T-cell (primary cell): ENCODE data around the gene RNF212. TPM values are rescaled to one million over a fixed set of nuclear protein-coding genes. Genes with fewer than 3 reads are reported as not detected.
A peak's percentile ranks its signal among the peaks of the same experiment; 100 is the strongest.

ENCODE experiments used
- ATAC-seq, 4 experiments: fragments of 200-7000 bp in 3 of 4; fragments of 150-1000 bp in 1 of 4; cut with Tn5 transposase; replicated peaks in 1 of 4; 1 replicate in 3 of 4; 2 replicates in 1 of 4; pipeline ENCODE4 v1.10.0; 2021; ENCODE audit warnings: moderate library complexity in 3 of 4, mild to moderate bottlenecking in 2 of 4, moderate number of reproducible peaks in 1 of 4
- CTCF ChIA-PET, 2 donors: fragments of 300-600 bp; sonication (Branson Sonifier 250); formaldehyde crosslinking; loops; one replicate each; lab custom pipeline; 2022; ENCODE audit warnings: antibody characterized with exemption in 2 of 2; lab: Charles Lee
- POLR2A ChIA-PET, 2 donors: fragments of 300-600 bp; sonication (Branson Sonifier 250); formaldehyde crosslinking; loops; one replicate each; lab custom pipeline; 2022; ENCODE audit warnings: antibody characterized with exemption in 2 of 2; lab: Charles Lee
- DNase-seq, 35 experiments: peaks; one replicate each; pipeline versions ENCODE4 v3.0.0 to v3.0.0-alpha.2; 2013 to 2023
- H3K27ac ChIP-seq: one replicate; pipeline ENCODE4 v1.5.1; 2013; ENCODE audit warnings: low read length
- H3K27me3 ChIP-seq, 2 experiments: replicated peaks in 1 of 2; 1 replicate in 1 of 2; 2 replicates in 1 of 2; pipeline versions ENCODE4 v1.6.1 to v1.7.0; 2013; ENCODE audit warnings: low read length in 1 of 2, mixed read lengths in 1 of 2; ENCODE audit not compliant: control insufficient read depth in 2 of 2, insufficient read depth in 2 of 2; ENCODE audit errors: extremely low read depth in 1 of 2
- H3K36me3 ChIP-seq, 2 donors: 1 replicate in 1 of 2; 2 replicates in 1 of 2; pipeline versions ENCODE4 v1.6.1 to v1.7.0; 2013; ENCODE audit warnings: low read length in 1 of 2; ENCODE audit not compliant: control insufficient read depth in 2 of 2, insufficient read depth in 1 of 2; ENCODE audit errors: extremely low read depth in 1 of 2
- H3K4me1 ChIP-seq, 2 experiments: 1 replicate in 1 of 2; 2 replicates in 1 of 2; pipeline versions ENCODE4 v1.6.1 to v1.7.0; 2013; ENCODE audit warnings: low read length in 2 of 2, mixed read lengths in 1 of 2; ENCODE audit not compliant: insufficient read depth in 2 of 2, control insufficient read depth in 1 of 2; ENCODE audit errors: extremely low read depth in 1 of 2
- H3K4me3 ChIP-seq, 2 donors: 1 replicate in 1 of 2; 2 replicates in 1 of 2; pipeline versions ENCODE4 v1.5.1 to v1.7.0; 2013; ENCODE audit warnings: mild to moderate bottlenecking in 2 of 2, low read length in 1 of 2, moderate library complexity in 1 of 2; ENCODE audit not compliant: control insufficient read depth in 1 of 2; ENCODE audit errors: extremely low read depth in 1 of 2
- H3K9me3 ChIP-seq: 2 replicates; pipeline ENCODE4 v1.7.0; 2013
- H3K27ac Mint-ChIP-seq, 2 donors: one replicate each; pipeline ENCODE4 v1.8.0; 2020 to 2021; ENCODE audit warnings: mild to moderate bottlenecking in 2 of 2, mixed read lengths in 2 of 2
- H3K27me3 Mint-ChIP-seq, 2 donors: one replicate each; pipeline ENCODE4 v1.8.0; 2021 to 2022; ENCODE audit warnings: mixed read lengths in 2 of 2
- H3K36me3 Mint-ChIP-seq: one replicate; pipeline ENCODE4 v1.8.0; 2021; ENCODE audit warnings: mixed read lengths
- H3K4me1 Mint-ChIP-seq, 3 donors: one replicate each; pipeline ENCODE4 v1.8.0; 2020 to 2022; ENCODE audit warnings: mixed read lengths in 3 of 3, mild to moderate bottlenecking in 1 of 3
- H3K4me3 Mint-ChIP-seq, 3 donors: one replicate each; pipeline ENCODE4 v1.8.0; 2020 to 2022; ENCODE audit warnings: mild to moderate bottlenecking in 3 of 3, mixed read lengths in 3 of 3, moderate library complexity in 3 of 3
- H3K9me3 Mint-ChIP-seq, 3 donors: one replicate each; pipeline ENCODE4 v1.8.0; 2020 to 2022; ENCODE audit warnings: mixed read lengths in 3 of 3
- WGBS: methylation state at CpG from one replicate; pipeline ENCODE4 v1.1.5; 2013; ENCODE audit warnings: missing lambda C conversion rate; ENCODE audit not compliant: insufficient coverage; 5-methylcytosine and 5-hydroxymethylcytosine counted together
- total RNA-seq, 35 experiments: library from RNA in 6 of 35; stranded (reverse) in 6 of 35; fragments of 120-200 nt in 1 of 35; gene quantifications; one replicate each; pipeline versions ENCODE4 v1.2.1 to v1.2.4 and lab custom pipeline; 2013 to 2026

The RNF212 gene
- total RNA-seq, 5 donors from 2014 or later (not counting 1 experiment from before 2014, with no cell fraction given), result 3.0 to 5.3 (median 3.9) TPM

GRCh38 chr4:1058997-1059665, 54.2 kb downstream of the RNF212 start:
- Histone ChIP-seq H3K27me3 (peaks cover 0 to 36% of the 10 kb centered on the region in 2 experiments), H3K4me1 (peaks cover 0 to 18% of the 10 kb centered on the region in 2 experiments), H3K9me3 (no peaks in the 10 kb centered on the region), H3K27ac (no peak overlapping the region), H3K4me3 (no peak overlapping the region), H3K36me3 (no peaks in the 10 kb centered on the region)
- WGBS, result 82% methylated on average over 12 of the region's 16 CpGs
- no peak overlapping the region for H3K4me3 Mint-ChIP-seq
- peaks cover 5 to 20% of the 10 kb centered on the region in 2 donors for H3K27me3 Mint-ChIP-seq
- H3K27ac Mint-ChIP-seq, result no peak overlapping the region
- ChIA-PET CTCF (no interaction called here), POLR2A (no interaction called here)
- peaks cover 12 to 20% (median 14%) of the 10 kb centered on the region in 3 donors for H3K4me1 Mint-ChIP-seq
- no peaks in the 10 kb centered on the region for H3K36me3 Mint-ChIP-seq
- peaks cover 2 to 4% (median 3%) of the 10 kb centered on the region in 3 donors for H3K9me3 Mint-ChIP-seq
- no peak for DNase-seq
- ATAC-seq, result no peak

GRCh38 chr4:1058198-1058996, 55.0 kb downstream of the RNF212 start:
- Histone ChIP-seq H3K4me1 (peaks cover 0 to 18% of the 10 kb centered on the region in 2 experiments), H3K27ac (no peak overlapping the region), H3K9me3 (no peaks in the 10 kb centered on the region), H3K27me3 (peaks cover 0 to 36% of the 10 kb centered on the region in 2 experiments), H3K36me3 (no peaks in the 10 kb centered on the region), H3K4me3 (no peak overlapping the region)
- ChIA-PET POLR2A (no interaction called here), CTCF (no interaction called here)
- peaks cover 5 to 17% of the 10 kb centered on the region in 2 donors for H3K27me3 Mint-ChIP-seq
- DNase-seq (no peak), ATAC-seq (no peak)
- 83% methylated on average over 32 of the region's 35 CpGs for WGBS
- H3K4me1 Mint-ChIP-seq, result peaks cover 12 to 20% (median 14%) of the 10 kb centered on the region in 3 donors
- peaks cover 0 to 4% (median 3%) of the 10 kb centered on the region in 3 donors for H3K9me3 Mint-ChIP-seq
- no peak overlapping the region for H3K4me3 Mint-ChIP-seq
- H3K36me3 Mint-ChIP-seq, result no peaks in the 10 kb centered on the region
- H3K27ac Mint-ChIP-seq, result no peak overlapping the region

- no peak for ATAC-seq
- ChIA-PET POLR2A (no interaction called here), CTCF (no interaction called here)
- peaks cover 0 to 46% of the 10 kb centered on the region in 2 experiments for H3K27me3 ChIP-seq
- Mint-ChIP-seq H3K27me3 (peaks cover 4 to 11% of the 10 kb centered on the region in 2 donors), H3K4me1 (peaks cover 12 to 19% (median 19%) of the 10 kb centered on the region in 3 donors), H3K9me3 (peaks cover 0 to 4% (median 0%) of the 10 kb centered on the region in 3 donors), H3K27ac (no peak overlapping the region), H3K36me3 (no peaks in the 10 kb centered on the region), H3K4me3 (peak overlapping the region in 1 of 3 donors; percentile 9)
- no peaks in the 10 kb centered on the region for H3K36me3 ChIP-seq
- 83% methylated on average over 5 of the region's 7 CpGs for WGBS
- H3K9me3 ChIP-seq, result no peaks in the 10 kb centered on the region
- no peak for DNase-seq
- H3K4me3 ChIP-seq, result no peak overlapping the region
- peaks cover 0 to 18% of the 10 kb centered on the region in 2 experiments for H3K4me1 ChIP-seq
- no peak overlapping the region for H3K27ac ChIP-seq
Measured at GRCh38 chr4:1057403-1057745, 56.0 kb downstream of the RNF212 start.

- CTCF ChIA-PET, result no interaction called here
Measured at GRCh38 chr4:1056671-1057402, 56.5 kb downstream of the RNF212 start.

GRCh38 chr4:1055721-1056590, 57.4 kb downstream of the RNF212 start:
- Histone ChIP-seq H3K27me3 (peaks cover 0 to 39% of the 10 kb centered on the region in 2 experiments), H3K27ac (peak overlapping the region; percentile 87), H3K9me3 (no peaks in the 10 kb centered on the region), H3K4me3 (peak overlapping the region; percentile 62 to 68), H3K36me3 (no peaks in the 10 kb centered on the region), H3K4me1 (peaks cover 0 to 18% of the 10 kb centered on the region in 2 experiments)
- Mint-ChIP-seq H3K4me1 (peaks cover 12 to 19% (median 15%) of the 10 kb centered on the region in 3 donors), H3K36me3 (no peaks in the 10 kb centered on the region), H3K27ac (peak overlapping the region; percentile 93 to 96), H3K9me3 (no peaks in the 10 kb centered on the region), H3K4me3 (peak overlapping the region; percentile 71 to 79 (median 78)), H3K27me3 (peaks cover 0 to 4% of the 10 kb centered on the region in 2 donors)
- 7% methylated on average over 28 of the region's 34 CpGs for WGBS
- POLR2A ChIA-PET, result interaction anchor here (0.7 to 0.8 kb wide), 2 partner anchors 16 to 582 kb away, joined by 3 to 4 read pairs; no protein-coding TSS in a partner anchor
- ATAC-seq, result peak; percentile 97 to 100 (median 99)
- DNase-seq, result peak; percentile 70 to 95 (median 90)
- CTCF ChIA-PET, result interaction anchor here in 1 of 2 donors (1.0 kb wide), 1 partner anchor 123 kb away, joined by 3 read pairs; the partner anchor contains the start of genes GAK and TMEM175

More at GRCh38 chr4:1056671-1057402, 56.5 kb downstream of the RNF212 start:
- 93% methylated on average over 24 of the region's 28 CpGs for WGBS
- no peaks in the 10 kb centered on the region for H3K36me3 ChIP-seq
- no peaks in the 10 kb centered on the region for H3K9me3 ChIP-seq
- H3K27me3 ChIP-seq, result peaks cover 0 to 48% of the 10 kb centered on the region in 2 experiments
- peaks cover 0 to 1% (median 0%) of the 10 kb centered on the region in 3 donors for H3K9me3 Mint-ChIP-seq
- no peak overlapping the region for H3K4me3 ChIP-seq
- no peak overlapping the region for H3K4me3 Mint-ChIP-seq
- POLR2A ChIA-PET, result interaction anchor here in 1 of 2 donors (0.7 kb wide), 1 partner anchor 15 kb away, joined by 3 read pairs; no protein-coding TSS in a partner anchor
- H3K4me1 ChIP-seq, result peaks cover 0 to 18% of the 10 kb centered on the region in 2 experiments
- no peak for ATAC-seq
- no peak for DNase-seq
- H3K27me3 Mint-ChIP-seq, result peaks cover 0 to 6% of the 10 kb centered on the region in 2 donors
- peak overlapping the region; percentile 87 for H3K27ac ChIP-seq
- H3K36me3 Mint-ChIP-seq, result no peaks in the 10 kb centered on the region
- peaks cover 12 to 19% (median 15%) of the 10 kb centered on the region in 3 donors for H3K4me1 Mint-ChIP-seq
- H3K27ac Mint-ChIP-seq, result peak overlapping the region in 1 of 2 donors; percentile 96
